Middle frontal gyrus (tissue), 1 donor: ENCODE results near the gene FAF1.
"Not testable (repeated sequence)": the region's sequence is repeated elsewhere in the genome, so short reads cannot be mapped to it uniquely, and the experiment has no call there.

Source experiments
- DNase-seq: peaks from one replicate; pipeline ENCODE4 v3.0.0-alpha.2; 2015; ENCODE audit warnings: low spot score; ENCODE audit errors: extremely low spot score

FAF1 gene

DNA sequence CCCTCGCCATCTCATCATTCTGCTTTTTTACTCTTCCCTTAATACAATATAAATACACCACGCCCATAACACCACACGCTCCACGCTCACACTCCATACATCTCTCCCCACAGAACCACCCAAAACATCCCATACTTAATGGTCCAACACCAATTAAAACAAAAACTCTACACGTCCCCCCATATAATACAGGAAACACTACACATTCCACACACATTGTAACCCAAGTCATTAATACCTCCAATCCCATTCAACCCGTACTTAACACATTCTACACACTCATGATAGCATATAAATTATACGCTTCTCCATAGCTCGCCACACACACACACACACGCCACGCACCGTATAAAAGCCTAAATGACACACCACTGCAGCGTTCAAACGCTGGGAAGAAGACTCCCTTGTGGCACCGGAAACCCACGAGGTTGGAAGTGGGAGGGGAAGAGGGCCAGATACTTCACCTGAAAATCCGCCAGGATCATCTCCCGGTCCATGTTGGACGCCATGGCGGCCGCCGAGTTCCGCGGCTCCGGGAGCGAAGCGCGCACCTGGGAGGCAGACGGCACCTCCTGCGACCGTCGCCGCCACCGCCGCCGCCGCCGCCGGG lies 659 bp downstream of the FAF1 start:
- DNase-seq, result no peak

DNA sequence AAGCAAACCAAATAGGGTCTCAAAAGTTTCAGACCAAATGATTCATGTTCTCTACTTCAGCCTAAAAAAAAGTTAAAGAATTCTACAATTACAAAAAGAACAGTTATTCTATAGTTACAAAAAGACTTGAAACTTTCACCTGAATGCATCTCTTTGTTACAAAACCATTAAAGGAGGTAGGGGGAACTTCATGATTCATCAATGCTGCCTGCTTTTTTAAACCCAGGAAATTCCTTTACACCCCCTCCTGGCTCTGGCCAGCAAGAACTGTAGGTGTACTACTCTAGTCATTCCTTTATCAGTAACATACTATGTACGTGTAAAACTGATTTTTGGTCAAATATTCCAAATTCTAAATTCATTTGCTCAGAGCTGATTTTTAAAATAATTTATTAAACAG lies 5.0 kb downstream of the FAF1 start:
- no peak for DNase-seq

DNA sequence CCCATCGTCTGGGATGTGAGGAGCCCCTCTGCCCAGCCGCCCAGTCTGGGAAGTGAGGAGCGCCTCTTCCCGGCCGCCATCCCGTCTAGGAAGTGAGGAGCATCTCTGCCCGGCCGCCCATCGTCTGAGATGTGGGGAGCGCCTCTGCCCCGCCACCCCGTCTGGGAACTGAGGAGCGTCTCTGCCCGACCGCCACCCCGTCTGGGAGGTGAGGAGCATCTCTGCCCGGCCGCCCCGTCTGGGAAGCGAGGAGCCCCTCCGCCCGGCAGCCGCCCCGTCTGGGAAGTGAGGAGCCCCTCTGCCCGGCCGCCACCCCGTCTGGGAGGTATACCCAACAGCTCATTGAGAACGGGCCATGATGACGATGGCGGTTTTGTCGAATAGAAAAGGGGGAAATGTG lies 7.5 kb downstream of the FAF1 start:
- not testable (repeated sequence) for DNase-seq

DNA sequence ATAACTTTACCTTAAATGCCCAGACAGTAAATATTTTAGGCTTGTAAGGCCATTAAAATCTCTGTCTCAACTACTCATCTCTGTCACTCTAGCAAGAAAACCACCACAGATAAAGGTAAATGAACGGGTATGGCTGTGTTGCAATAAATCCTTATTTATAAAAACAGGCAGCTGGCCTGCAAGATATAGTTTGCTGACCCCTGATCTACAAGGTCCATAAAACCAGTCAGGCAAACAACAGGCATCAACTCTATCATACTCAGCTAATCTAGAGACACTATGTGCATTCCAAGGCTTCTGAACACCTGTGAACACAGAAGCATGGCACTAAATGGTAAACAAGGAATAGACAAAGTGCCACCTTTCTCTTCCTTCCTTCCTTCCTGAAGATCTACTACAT lies 9.7 kb downstream of the FAF1 start:
- no peak for DNase-seq

DNA sequence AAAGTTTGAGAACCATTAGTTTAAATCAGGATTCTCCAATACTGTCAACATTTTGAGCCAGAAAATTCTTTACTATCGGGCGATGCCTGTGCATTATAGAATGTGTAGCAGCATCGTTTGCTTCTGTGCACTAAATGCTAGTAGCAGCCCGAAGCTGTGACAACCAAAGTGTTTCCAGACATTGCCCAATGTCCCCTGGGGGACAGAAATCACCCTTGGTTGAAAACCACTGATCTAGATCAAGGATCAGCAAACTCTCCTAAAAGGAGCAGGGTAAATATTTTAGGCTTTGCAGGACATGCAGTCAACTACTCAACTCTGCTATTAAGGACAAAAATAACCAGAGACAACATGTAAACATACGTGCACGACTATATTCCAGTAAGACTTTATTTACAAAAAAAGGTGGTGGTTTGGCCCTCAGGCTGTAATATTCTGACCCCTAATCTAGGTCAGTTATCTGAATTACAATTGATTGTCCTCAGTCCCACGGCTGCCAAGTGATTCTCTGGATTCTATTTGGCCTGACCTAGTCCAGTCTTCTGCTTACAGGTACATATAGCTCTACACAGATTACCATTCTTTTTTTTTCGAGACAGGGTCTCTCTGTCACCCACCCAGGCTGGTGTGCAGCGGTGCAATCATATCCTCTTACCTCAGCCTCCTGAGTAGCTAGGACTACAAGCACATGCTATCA lies 10.6 kb downstream of the FAF1 start:
- no peak for DNase-seq

DNA sequence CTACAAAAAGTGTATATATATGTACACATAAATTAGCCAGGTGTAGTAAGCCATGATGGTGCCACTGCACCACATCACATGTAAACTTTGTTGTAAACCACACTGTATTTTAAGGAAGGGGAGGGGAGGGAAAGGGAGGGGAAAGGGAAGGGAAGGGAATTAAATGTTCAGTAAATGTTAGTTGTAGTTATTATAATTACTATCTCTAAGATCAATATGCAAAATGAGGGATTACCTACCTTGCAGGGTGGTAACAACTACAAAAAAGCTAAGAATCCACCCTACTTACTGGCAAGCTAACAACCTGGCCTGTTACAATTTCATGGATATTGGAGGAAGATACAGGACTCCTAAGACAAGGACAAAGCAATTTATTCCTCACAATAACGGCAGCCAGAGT lies 17.7 kb downstream of the FAF1 start:
- DNase-seq, result no peak

DNA sequence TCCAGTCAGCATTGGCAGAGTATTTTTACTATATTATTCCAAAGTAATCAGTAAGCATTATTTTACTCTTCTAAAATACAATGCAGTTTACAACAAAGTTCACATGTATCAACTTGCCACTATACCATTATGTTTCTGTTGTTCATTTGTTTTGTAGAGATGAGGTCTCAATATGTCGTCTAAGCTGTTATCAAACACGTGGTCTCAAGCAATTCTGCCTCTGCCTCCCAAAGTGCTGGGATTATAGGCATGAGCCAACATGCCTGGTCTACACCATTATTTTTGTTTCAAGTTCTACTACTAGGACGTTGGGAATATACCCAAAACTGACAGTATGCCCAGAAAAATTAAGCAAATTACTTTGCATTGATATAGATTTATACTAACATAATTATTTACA lies 19.8 kb downstream of the FAF1 start:
- DNase-seq, result no peak

DNA sequence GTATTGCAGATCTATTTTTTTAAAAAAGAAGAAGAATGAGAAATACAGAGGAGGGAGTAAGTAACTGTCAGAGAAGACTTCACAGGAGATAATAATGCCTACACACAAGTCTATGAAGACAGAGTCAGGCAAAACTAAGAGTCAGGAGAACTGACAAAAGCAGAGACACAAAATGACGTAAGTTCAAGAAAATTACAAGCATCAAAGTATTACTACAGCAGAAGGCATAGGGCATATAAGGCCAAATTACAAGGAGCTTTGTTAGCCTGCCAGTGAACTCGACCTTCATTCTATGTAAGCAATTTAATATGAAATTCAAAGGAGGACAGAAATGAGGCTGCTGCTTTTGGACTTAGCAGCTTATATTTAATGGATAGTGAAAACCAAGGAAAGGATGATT lies 23.7 kb downstream of the FAF1 start:
- no peak for DNase-seq

DNA sequence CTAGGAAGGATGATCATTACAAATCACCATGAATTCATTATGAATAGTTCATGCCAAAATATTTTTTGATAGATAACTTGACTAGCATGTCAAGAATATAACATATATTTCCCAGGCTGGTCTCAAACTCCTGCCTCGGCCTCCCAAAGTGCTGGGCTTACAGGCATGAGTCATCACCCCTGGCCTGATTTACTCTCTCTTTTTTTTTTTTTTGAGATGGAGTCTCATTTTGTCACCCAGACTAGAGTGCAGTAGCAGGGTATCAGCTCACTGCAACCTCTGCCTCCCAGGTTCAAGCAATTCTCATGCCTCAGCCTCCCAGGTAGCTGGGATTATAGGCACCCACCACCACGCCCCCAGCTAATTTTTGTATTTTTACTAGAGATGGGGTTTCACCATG lies 24.8 kb downstream of the FAF1 start:
- not testable (repeated sequence) for DNase-seq

DNA sequence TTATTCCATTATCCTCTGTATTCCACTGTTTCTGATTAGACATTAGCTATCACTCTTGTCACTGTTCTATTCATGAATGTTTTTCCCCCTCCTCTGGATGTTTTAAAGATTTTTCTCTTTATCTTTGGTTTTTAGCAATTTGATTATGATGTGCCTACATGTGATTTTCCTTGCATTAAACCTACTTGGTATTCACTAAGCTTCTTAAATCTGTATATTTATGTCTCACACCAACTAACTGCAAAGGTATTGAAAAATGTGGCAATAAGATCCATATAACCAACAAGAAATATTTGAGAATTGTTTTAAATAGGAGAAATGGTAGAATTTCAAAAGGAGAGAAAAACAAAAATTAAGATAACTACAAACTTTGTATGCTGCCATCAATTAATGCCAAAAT lies 25.2 kb downstream of the FAF1 start:
- no peak for DNase-seq

DNA sequence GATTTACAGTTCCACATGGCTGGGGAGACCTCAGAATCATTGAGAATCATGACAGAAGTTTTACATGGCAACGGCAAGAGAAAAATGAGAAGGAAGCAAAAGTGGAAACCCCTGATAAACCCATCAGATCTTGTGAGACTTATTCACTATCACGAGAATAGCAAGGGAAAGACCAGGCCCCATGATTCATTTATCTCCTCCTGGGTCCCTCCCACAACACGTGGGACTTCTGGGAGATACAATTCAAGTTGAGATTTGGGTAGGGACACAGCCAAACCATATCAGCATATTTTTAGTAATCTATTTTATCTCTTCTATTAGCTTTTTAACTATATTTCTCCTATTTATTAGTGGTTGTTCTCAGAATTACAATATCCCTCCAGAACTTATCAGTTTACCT lies 26.3 kb downstream of the FAF1 start:
- DNase-seq, result not testable (repeated sequence)

DNA sequence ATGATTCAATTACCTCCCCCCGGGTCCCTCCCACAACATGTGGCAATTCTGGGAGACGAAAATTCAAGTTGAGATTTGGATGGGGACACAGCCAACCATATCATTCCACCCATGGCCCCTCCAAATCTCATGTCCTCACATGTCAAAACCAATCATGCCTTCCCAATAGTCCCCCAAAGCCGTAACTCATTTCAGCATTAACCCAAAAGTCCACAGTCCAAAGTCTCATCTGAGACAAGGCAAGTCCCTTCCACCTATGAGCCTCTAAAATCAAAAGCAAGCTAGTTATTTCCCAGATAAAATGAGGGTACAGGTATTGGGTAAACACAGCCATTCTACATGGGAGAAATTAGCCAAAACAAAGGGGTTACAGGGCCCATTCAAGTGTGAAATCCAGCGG lies 28.0 kb downstream of the FAF1 start:
- DNase-seq, result not testable (repeated sequence)

DNA sequence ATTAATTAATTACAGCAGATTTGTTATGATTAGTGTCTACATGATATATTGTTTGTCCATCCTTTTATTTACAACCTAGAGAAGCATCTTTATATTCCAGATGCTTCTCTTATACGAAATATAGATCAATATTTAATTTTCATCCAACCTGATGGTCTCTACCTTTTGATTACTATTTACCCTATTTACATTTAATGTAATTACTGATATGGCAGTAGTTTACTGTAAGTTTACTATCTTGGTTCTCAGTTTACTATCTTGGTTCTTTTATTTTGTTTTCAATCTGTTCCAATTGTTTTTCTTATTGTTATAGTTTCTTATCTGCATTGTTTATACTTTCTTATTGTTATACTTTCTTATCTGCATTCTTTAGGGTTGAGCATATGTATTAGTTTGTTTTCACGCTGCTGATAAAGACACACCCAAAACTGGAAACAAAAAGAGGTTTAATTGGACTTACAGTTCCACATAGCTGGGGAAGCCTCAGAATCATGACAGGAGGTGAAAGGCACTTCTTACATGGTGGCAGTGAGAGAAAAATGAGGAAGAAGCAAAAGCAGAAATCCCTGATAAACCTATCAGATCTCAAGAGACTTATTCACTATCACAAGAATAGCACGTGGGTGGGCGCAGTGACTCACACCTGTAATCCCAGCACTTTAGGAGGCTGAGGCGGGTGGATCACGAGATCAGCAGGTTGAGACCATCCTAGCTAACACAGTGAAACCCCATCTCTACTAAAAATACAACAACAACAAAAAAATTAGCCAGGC lies 28.9 kb downstream of the FAF1 start:
- DNase-seq, result no peak

DNA sequence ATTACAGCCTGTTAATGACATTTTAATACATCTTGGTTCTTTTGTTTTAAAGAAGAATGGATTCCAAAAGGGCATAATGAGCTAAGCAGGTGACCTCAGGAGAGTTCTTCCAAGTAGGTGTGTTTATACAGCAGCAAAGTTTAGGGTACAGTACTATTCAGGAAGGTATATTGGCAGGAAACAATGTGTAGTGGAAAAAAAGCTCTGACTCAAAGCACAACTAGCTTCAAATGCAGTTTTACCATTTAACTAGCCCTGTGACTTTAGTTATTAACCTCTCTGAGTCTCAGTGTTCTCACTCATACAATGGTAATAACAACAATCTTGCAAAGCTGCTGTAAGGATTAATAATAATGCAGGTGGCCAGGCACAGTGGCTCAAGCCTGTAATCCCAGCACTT lies 29.9 kb downstream of the FAF1 start:
- DNase-seq, result no peak

DNA sequence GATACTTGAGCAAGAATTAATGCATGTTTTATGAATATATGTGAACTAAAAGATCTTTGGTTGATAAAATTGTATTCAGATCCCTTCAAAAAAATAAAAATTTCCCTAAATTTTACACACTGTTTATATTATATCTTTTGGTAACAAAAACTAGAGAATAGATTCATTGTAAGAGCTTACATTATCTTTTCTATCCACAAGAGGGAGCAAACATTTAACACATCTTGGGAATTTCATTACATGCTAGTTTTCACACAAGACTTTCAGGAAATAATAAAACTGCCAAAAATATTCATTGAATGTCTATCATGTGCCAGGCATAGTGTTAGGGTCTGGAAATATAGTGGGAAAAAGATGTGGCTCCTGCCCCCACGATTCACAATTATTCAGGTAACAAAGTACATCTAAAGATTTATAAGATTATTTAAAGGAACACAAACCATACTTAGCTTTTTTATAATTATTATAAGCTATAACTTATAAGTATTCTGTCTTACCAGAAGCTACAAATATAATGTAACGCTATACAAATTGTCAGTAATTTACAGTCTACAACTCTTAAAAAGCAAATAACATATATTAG lies 30.6 kb downstream of the FAF1 start:
- peak; percentile 6 for DNase-seq

DNA sequence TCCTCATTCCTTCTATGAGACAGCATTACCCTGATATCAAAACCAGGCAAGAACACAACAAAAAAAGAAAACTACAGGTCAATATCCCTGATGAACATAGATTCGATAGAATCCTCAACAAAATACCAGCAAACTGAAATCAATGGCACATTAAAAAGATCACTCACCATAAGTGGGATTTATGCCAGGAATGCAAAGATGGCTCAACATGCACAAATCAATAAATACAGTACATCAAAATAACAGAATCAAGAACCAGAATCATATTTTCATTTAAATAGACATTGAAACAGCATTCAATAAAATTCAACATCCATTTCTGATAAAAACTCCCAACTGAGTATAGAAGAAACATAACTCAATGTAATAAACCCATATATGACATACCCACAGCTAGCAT lies 36.5 kb downstream of the FAF1 start:
- no peak for DNase-seq

DNA sequence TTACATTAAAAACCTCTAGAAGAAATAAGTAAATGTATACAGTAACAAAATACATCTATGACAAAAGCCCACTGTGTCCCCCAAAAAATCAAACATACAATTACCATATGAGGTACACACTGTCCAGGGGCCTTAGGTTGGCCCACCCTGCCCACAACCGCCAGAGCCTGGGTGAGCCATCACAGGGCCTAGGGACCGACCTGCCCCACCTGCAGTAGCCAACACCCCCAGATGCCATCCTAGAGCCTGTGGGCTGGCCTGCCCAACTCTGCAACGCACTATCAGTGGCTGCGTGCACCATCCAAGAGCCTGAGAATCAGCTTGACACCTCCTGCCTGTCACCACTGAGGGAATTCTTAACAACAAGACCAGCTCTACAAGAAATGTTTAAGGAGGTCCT lies 39.0 kb downstream of the FAF1 start:
- DNase-seq, result no peak

DNA sequence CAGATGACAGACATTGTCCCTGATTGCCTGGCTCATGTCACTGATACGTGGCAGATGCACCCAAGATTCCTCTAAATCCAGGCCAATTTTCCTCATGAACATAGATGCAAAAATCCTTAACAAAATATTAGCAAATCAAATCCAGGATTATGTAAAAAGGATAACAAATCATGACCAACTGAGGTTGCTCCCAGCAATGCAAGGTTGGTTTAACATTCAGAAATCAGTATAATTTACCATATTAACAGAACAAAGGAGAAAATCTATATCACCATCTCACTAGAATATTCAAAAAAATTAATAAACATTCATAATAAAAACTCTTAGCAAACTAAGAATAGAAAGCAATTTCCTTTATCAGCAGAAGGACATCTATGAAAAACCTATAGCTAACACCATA lies 39.7 kb downstream of the FAF1 start:
- DNase-seq, result no peak

DNA sequence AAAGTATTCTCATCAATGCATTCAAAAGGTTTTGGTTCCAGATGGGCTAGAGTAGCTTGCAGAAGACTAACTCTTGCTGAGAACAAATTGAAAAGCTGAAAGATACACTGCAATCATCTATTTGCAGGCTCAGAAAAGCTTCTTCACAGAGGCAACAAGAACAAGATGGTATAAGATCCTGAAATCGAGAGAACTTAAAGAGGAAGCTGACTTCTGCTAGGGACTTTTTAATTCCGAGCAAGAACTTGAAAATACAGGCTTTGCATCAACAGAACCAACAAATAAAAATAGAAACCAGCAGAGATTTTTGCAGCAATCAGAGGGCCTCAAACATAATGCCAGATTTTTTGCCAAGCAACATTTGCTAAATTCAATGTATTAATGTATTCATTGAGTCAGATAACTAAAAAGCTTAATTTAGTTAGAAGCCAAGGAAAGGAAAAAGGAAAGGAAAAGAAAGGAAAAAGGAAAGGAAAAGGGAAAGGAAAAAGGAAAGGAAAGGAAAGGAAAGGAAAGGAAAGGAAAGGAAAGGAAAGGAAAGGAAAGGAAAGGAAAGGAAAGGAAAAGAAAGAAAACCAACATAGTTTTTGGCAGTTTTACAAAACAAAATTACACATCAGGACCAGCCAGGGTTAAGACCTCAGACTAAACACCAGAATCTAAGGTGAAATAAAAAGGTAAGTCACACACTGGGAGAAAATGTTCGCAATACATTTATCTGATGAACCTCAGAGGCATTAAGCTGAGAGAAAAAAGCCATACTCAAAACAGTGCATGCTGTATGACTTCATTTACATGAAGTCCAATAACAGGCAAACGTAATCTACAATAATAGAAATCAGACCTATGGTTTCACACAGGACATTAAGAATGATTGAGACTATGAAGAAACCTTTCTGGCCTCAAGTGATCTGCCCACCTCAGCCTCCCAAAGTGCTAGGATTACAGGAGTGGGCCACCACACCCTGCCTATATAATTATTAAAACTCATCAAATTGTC lies 42.6 kb downstream of the FAF1 start:
- no peak for DNase-seq

DNA sequence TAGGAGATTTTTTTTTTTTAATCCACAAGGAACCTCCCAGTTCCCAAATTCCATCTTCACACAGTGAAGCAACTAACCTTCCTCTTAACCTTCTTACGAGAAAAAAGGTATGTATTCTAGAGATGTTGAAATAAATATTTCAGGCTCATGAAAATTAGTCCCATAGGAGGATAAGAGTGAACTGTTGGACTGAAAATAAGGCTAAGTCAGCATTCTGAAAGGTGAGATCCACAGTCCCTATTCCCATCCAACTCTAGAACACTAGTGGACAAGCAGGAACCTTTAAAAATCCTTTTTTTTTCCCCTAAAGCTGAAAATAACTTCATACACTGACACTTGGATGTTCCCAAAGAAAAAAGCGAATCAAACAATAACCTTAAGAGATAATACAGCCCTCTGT lies 44.4 kb downstream of the FAF1 start:
- no peak for DNase-seq

DNA sequence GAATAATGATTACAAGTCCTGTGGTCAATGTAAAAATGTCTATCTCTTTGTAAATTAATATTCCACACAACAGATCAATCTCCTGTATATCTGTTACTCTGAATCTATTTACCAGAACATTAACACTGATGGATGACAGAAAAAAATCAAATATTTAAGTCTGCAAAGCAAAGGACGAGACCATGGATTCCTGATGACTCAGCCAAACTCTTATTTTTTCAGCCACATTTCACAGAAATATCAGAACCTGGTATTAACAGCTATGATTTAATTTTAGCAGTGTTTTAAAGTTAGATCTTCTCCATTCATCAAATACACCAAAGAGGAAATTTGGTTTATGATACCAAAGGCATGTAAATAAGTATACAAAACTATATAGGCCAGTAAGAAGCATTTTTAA lies 46.1 kb downstream of the FAF1 start:
- no peak for DNase-seq
